ENCODE measurements around the gene PRKD2. TPM values are rescaled to one million over a fixed set of nuclear protein-coding genes. Genes with fewer than 3 reads are reported as not detected.

Gene PRKD2
- total and polyA plus RNA-seq, 2 of the 8 experiments (the other 6 are each of a cell fraction or from before 2014, with no cell fraction given), result 24.4 to 63.8 TPM

DNA sequence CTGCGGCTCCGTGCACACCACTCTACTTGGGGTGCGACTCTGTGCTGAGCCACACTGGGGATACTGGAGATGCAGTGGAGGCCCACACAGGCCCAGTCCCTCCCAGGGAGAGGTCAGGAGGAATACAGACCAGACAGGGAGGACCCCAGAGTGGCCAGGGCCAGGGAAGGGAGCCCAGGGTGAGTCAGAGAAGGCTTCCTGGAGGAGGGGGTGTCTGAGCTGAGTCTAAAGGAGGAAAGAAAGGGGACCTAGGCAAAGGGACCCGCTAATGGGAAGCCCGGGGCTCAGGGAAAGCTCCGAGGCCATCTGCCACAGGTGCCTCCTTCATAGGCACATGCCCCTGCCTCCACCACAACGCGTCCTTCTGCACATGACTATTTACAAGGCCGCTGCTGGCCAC lies 13.3 kb upstream of the PRKD2 start:
- WGBS, 2 experiments (ENCODE audit: extremely low coverage in 1 of 2, insufficient coverage in 1 of 2, insufficient read length in 1 of 2, insufficient replicate concordance in 2 of 2, low coverage in 1 of 2, low lambda C conversion rate in 2 of 2, missing lambda C conversion rate in 1 of 2), result 97% methylated on average over 8 of the region's 9 CpGs; no CpG with 5 or more reads in 1 of the 2 experiments

More for the DNA sequence above, 13.3 kb upstream of the PRKD2 start:
- no peak for FAIRE-seq
- Histone ChIP-seq H2BK15ac (ENCODE audit: low read length) (no peak overlapping the region), H3K27ac (ENCODE audit: low read depth, low read length) (no peak overlapping the region), H2BK5ac (ENCODE audit: low read depth, low read length) (no peak overlapping the region), H3K9me3 (ENCODE audit: insufficient read depth in 2 of 2, low read depth in 1 of 2, low read length in 1 of 2) (no peaks in the 10 kb centered on the region), H3K14ac (ENCODE audit: insufficient read length) (no peak overlapping the region), H3K36me3 (ENCODE audit: control insufficient read depth in 2 of 4, insufficient read depth in 4 of 4, low read length in 3 of 4) (peaks cover 40 to 71% (median 58%) of the 10 kb centered on the region in 4 experiments), H2AK5ac (ENCODE audit: low read depth, low read length) (no peak overlapping the region), H3K79me1 (ENCODE audit: low read depth, low read length) (peaks cover 8% of the 10 kb centered on the region), H3K4me1 (replicated peaks in 1 of 4; ENCODE audit: control insufficient read depth in 3 of 4, insufficient read depth in 4 of 4, low read length in 3 of 4) (peaks cover 0 to 3% (median 0%) of the 10 kb centered on the region in 4 experiments; a peak in 4 of 7 replicates), H4K8ac (ENCODE audit: extremely low read depth, insufficient read depth, low read length) (no peak overlapping the region; the same call in 1 of the 2 replicates), H4K91ac (replicated peaks; ENCODE audit: insufficient read length, low read length) (no peak overlapping the region), H2BK20ac (ENCODE audit: low read length) (no peak overlapping the region), H3K4ac (replicated peaks; ENCODE audit: insufficient read length, low read depth, low read length) (no peak overlapping the region), H3K56ac (replicated peaks; ENCODE audit: insufficient read length, low read depth, low read length) (no peak overlapping the region), H3K23ac (ENCODE audit: insufficient read length) (no peak overlapping the region), H2AFZ (ENCODE audit: low read length) (no peak overlapping the region), H2BK12ac (ENCODE audit: low read depth, low read length) (no peak overlapping the region), H3K79me2 (ENCODE audit: control insufficient read depth in 1 of 2, insufficient read depth in 2 of 2, low read length in 2 of 2) (peaks cover 0 to 27% of the 10 kb centered on the region in 2 experiments; a peak in 2 of 4 replicates), H4K20me1 (replicated peaks in 1 of 2; ENCODE audit: control insufficient read depth in 1 of 2, insufficient read depth in 2 of 2, low read length in 2 of 2) (peaks cover 30 to 48% of the 10 kb centered on the region in 2 experiments), H4K5ac (ENCODE audit: insufficient read length, low read depth, low read length) (no peak overlapping the region), H3K27me3 (replicated peaks in 1 of 4; ENCODE audit: control insufficient read depth in 3 of 4, extremely low read depth in 1 of 4, insufficient read depth in 3 of 4, low read length in 3 of 4) (no peaks in the 10 kb centered on the region), H2BK120ac (replicated peaks; ENCODE audit: low read depth, low read length) (no peak overlapping the region), H3K23me2 (ENCODE audit: low read depth, low read length) (no peaks in the 10 kb centered on the region), H3K9ac (replicated peaks in 1 of 4; ENCODE audit: extremely low read depth in 1 of 4, low read depth in 3 of 4, low read length in 3 of 4) (no peak overlapping the region), H3K4me3 (ENCODE audit: extremely low read depth in 1 of 4, insufficient read depth in 2 of 4, low read depth in 3 of 4, low read length in 4 of 4) (no peak overlapping the region), H3K18ac (ENCODE audit: extremely low read depth, low read length) (no peak overlapping the region), H3K4me2 (ENCODE audit: insufficient read depth in 1 of 2, low read depth in 2 of 2, low read length in 2 of 2) (no peak overlapping the region)
- DNase-seq (ENCODE audit: low read depth in 1 of 2, low spot score in 2 of 2), result no peak
- TF ChIP-seq KDM1A (IDR thresholded peaks at IDR 0.05; ENCODE audit: borderline replicate concordance, low read length) (no peak), HDAC6 (IDR thresholded peaks at IDR 0.05; ENCODE audit: low read depth, low read length) (no peak), KDM4A (IDR thresholded peaks at IDR 0.05; ENCODE audit: low read depth, low read length, severe bottlenecking) (no peak), MAFK (IDR thresholded peaks at IDR 0.05; ENCODE audit: low read depth, low read length) (no peak), SIX5 (IDR thresholded peaks at IDR 0.05; ENCODE audit: low read depth, low read length) (no peak), CEBPB (IDR thresholded peaks at IDR 0.05; ENCODE audit: low read depth, low read length) (no peak), EZH2 (IDR thresholded peaks at IDR 0.05; ENCODE audit: low read depth, low read length, severe bottlenecking) (no peak), TCF12 (IDR thresholded peaks at IDR 0.05; ENCODE audit: low read depth, low read length) (no peak), TAF7 (optimal IDR thresholded peaks at IDR 0.05; ENCODE audit: borderline replicate concordance, low read depth, low read length) (no peak)
- TF ChIP-seq, protein P1, sequence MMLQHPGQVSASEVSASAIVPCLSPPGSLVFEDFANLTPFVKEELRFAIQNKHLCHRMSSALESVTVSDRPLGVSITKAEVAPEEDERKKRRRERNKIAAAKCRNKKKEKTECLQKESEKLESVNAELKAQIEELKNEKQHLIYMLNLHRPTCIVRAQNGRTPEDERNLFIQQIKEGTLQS (IDR thresholded peaks at IDR 0.05; ENCODE audit: insufficient read depth, low read depth, low read length), result no peak
- TF ChIP-seq, protein P2, sequence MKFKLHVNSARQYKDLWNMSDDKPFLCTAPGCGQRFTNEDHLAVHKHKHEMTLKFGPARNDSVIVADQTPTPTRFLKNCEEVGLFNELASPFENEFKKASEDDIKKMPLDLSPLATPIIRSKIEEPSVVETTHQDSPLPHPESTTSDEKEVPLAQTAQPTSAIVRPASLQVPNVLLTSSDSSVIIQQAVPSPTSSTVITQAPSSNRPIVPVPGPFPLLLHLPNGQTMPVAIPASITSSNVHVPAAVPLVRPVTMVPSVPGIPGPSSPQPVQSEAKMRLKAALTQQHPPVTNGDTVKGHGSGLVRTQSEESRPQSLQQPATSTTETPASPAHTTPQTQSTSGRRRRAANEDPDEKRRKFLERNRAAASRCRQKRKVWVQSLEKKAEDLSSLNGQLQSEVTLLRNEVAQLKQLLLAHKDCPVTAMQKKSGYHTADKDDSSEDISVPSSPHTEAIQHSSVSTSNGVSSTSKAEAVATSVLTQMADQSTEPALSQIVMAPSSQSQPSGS (IDR thresholded peaks at IDR 0.05; ENCODE audit: low read length), result no peak
- CTCF ChIA-PET (ENCODE audit: partially characterized antibody), result interaction anchor here (0.7 to 15.8 kb wide), 10 partner anchors 9 to 113 kb away, joined by 3 to 188 read pairs (median 11); no protein-coding TSS in a partner anchor
- POLR2A ChIA-PET (ENCODE audit: partially characterized antibody), result interaction anchor here (0.8 to 4.2 kb wide), 7 partner anchors 11 to 56 kb away, joined by 3 to 26 read pairs (median 6); partner anchors contain the start of gene PRKD2

All from H1 (cell line).